GM12892 (cell line): ENCODE measurements around the gene SCP2.

Source experiments
- DNase-seq: peaks from one replicate; pipeline ENCODE4 v3.0.0; 2011; ENCODE audit not compliant: insufficient read length
- FAIRE-seq: peaks from 2 replicates; lab custom pipeline; 2011; peaks lifted over from hg19 to GRCh38; lab: Jason Lieb, UNC
- POLR2A ChIP-seq: IDR thresholded peaks from 2 replicates; pipeline ENCODE4 v1.6.1; 2011; ENCODE audit warnings: low read depth, low read length, control low read depth
- POLR2AphosphoS5 ChIP-seq: IDR thresholded peaks from 2 replicates; pipeline ENCODE4 v1.6.1; 2011; ENCODE audit warnings: low read depth, low read length, control low read depth
- TAF1 ChIP-seq: IDR thresholded peaks from 2 replicates; pipeline ENCODE4 v1.6.1; 2011; ENCODE audit warnings: low read depth, mild to moderate bottlenecking, control low read depth, low read length, borderline replicate concordance

Gene SCP2

GRCh38 chr1:52906135-52906603 lies 20.9 kb upstream of the SCP2 start:
- TF ChIP-seq POLR2A: no peak
- TF ChIP-seq TAF1: no peak
- TF ChIP-seq POLR2AphosphoS5: no peak
- DNase-seq (no peak), FAIRE-seq (no peak)

- FAIRE-seq (no peak), DNase-seq (no peak)
- TF ChIP-seq POLR2AphosphoS5 (no peak), TAF1 (no peak), POLR2A (no peak)
These were observed 19.8 kb upstream of the SCP2 start for GRCh38 chr1:52907068-52907811.

GRCh38 chr1:52907812-52908153 lies 19.3 kb upstream of the SCP2 start:
- DNase-seq (no peak), FAIRE-seq (no peak)
- TF ChIP-seq POLR2A (no peak), POLR2AphosphoS5 (no peak), TAF1 (no peak)

DNA sequence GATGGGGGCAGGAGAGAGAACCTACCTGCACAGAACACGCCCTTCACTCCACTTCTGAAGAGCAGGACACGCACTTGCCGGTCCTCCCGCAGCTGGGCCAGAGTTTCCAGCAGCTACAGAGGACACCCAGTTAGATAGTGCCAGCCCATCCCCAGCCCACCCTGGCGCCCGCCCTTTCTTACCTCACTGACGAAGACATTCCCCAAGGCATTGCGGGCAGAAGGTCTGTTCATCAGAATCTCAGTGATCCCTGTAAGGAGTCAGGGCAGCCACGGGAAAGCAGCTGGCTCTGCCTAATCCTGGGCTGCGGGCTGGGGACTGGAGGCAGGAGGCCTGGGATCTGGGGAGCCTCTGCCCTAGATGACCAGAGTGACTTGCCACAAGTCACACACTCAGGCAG lies 15.5 kb upstream of the SCP2 start:
- DNase-seq (no peak), FAIRE-seq (no peak)
- TF ChIP-seq POLR2A (no peak), TAF1 (no peak), POLR2AphosphoS5 (no peak)

DNA sequence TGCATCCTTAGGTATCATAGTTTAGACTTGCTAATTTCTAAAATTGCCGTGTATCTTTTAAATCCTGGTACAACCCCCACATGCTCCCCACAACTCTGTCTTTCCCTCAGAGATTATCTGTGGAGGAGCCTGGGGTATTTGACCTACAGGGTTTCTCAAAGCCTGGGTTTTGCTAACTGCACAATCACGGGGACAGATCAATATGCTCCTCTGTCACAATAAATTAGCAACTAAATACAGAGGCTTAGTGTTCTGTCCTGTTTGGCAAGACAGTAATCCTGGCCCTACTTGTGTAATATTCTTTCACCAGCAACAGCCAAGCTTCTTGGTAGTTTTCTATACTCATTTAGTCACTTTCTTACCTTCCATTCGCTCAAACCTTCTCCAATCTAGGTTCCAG lies 14.1 kb upstream of the SCP2 start:
- TF ChIP-seq POLR2AphosphoS5 (no peak), POLR2A (no peak), TAF1 (no peak)
- DNase-seq (no peak), FAIRE-seq (no peak)

DNA sequence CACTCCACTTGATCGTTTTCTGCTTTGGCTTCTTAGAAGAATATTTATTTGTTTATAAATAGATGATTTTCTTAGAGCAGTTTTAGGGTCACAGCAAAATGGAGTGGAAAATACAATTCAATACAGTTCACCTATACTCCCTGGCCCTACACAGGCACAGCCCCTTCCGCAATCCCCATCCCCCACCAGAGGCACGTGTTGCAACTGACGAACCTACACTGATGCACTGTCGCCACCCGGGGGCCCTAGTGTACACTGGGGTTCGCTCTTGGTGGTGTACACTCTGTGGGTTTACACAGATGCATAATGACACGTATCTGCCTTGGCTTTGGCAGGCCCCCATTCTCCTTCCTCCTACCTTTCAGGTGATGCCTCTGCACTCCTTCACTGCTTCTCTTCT lies 13.5 kb upstream of the SCP2 start:
- FAIRE-seq: no peak
- DNase-seq: no peak
- TF ChIP-seq TAF1: no peak
- TF ChIP-seq POLR2AphosphoS5: no peak
- TF ChIP-seq POLR2A: no peak

DNA sequence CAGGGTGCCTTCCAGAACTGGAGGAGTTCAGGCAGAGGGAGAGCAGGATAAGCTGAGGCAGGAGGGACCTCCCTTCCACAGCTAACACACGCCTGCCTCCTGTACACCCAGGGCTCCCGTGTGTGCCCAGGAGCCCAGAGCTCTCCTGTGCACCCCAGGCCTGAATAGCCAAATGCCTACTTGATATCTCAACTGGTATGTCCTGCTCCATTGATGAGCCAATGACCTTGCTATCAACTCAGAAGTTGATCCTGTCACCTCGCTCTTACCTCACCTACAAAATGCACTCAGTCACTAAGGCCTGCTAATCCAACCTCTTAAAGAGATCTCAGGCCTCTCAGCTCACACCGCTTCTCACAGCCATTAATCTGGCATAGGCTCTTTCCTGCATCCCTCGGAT lies 12.6 kb upstream of the SCP2 start:
- TF ChIP-seq POLR2A: no peak
- no peak for TF ChIP-seq TAF1
- FAIRE-seq: no peak

DNA sequence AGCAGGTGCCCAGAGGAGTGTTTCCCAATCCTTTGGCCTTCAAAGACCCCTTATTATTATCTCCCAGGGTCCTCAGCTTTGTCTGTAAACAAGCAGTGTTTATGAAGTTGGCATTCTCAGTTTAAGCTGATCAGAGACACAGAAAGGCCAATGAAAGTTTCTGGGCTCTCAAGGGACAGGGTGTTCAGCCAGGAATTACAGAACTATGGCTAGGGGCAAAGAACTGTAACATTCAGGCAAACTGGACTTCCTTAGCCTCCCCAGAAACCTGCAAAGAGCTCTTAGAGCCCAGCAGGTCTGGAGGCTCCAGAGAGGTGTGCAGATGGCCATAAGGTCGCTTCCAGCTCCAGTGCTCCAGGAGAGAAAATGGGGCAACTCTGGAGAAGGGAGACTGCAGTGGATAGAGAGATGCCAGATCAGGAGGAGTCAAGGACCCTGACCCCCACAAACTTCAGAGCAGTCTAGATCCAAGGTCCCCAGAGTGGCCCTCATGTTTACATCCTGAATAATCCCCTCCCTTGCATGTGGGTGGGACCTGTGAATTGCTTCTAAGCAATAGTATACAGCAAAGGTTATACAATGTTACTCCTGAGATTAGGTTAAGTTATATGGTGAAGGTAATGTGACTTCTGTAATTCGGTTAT lies 11.7 kb upstream of the SCP2 start:
- TF ChIP-seq POLR2A (no peak), POLR2AphosphoS5 (no peak), TAF1 (no peak)
- FAIRE-seq: no peak
- DNase-seq: no peak

More for the DNA sequence above, 12.6 kb upstream of the SCP2 start:
- no peak for DNase-seq

- DNase-seq (no peak), FAIRE-seq (no peak)
- no peak for TF ChIP-seq POLR2AphosphoS5
- TF ChIP-seq POLR2A: no peak
- no peak for TF ChIP-seq TAF1
These were observed 11.2 kb upstream of the SCP2 start for GRCh38 chr1:52915855-52916220.

- FAIRE-seq (no peak), DNase-seq (no peak)
- TF ChIP-seq POLR2AphosphoS5: no peak
- no peak for TF ChIP-seq POLR2A
- TF ChIP-seq TAF1: no peak
These were observed 10.7 kb upstream of the SCP2 start for GRCh38 chr1:52916241-52916975.

GRCh38 chr1:52917156-52917555 lies 9.9 kb upstream of the SCP2 start:
- FAIRE-seq (no peak), DNase-seq (no peak)
- no peak for TF ChIP-seq POLR2A
- TF ChIP-seq TAF1: no peak
- no peak for TF ChIP-seq POLR2AphosphoS5

DNA sequence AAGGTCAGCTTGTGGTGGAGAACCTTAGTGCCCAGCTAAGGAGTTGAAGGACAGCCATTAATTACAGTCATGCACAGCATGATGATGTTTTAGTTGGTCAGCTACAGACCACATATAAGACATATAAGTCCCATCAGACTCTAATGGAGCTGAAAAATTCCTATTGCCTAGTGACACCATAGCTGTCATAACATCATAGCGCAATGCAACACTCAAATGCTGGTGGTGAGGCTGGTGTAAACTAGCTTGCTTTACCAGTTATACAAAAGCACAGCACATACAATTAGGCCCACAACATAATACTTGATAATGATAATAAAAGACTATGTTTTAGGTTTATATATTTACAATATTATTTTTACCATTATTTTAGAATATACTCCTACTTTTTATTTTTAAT lies 9.5 kb upstream of the SCP2 start:
- FAIRE-seq (no peak), DNase-seq (no peak)
- TF ChIP-seq POLR2AphosphoS5 (no peak), POLR2A (no peak), TAF1 (no peak)
